ENCODE measurements around the gene SPSB3. TPM values are rescaled to one million over a fixed set of nuclear protein-coding genes. Genes with fewer than 3 reads are reported as not detected.

SPSB3 gene
- total and polyA plus RNA-seq, 9 of the 15 experiments (the other 6 are each of a cell fraction or from before 2014, with no cell fraction given), result 0.39 to 37.4 (median 7.1) TPM

DNA sequence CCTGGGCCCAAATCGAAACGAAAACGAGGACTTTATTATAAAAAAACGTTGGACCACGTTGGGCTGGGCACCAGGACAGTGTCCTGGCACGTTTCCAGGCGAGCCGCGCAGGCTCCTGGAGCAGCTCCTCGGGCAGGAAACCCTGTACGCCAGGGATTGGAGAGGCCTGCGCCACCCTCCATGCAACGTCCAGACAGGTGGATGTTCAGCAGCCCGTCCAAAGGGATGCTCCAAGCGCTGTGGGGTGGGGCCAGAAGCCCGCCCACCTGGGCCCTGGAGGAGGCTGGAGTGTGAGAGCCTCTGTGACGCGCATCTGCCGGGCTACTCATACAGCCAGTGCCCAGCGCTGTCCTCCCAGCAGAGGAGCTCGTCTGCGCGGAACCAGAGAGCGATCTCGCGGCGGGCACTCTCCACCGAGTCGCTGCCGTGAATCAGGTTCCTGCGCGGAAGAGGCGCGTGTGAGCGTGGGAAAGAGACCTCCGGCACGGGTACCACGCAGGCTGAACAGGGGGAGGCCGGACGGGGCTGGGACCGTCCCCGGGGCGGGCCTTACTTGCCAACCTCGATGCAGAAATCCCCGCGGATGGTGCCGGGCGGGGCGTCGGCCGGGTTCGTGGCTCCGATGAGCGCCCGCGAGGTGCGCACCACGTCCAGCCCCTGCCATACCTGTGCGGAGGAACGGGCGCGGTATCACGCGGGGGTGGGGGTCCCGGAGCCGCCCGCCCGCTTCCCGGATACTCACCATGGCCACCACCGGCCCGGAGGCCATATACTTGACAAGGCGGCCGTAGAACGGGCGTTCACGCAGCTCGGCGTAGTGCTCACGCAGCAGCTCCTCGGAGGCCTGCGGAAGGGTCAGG lies 11.8 kb downstream of the SPSB3 start (continued):
- TF ChIP-seq, protein P1, sequence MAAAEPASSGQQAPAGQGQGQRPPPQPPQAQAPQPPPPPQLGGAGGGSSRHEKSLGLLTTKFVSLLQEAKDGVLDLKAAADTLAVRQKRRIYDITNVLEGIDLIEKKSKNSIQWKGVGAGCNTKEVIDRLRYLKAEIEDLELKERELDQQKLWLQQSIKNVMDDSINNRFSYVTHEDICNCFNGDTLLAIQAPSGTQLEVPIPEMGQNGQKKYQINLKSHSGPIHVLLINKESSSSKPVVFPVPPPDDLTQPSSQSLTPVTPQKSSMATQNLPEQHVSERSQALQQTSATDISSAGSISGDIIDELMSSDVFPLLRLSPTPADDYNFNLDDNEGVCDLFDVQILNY (CRISPR knock-in tag; IDR thresholded peaks at IDR 0.05), result no peak
- TF ChIP-seq HCFC1 (IDR thresholded peaks at IDR 0.05; ENCODE audit: low read depth, low read length) (no peak), POLR3G (IDR thresholded peaks at IDR 0.05; ENCODE audit: extremely low read depth, insufficient read length, insufficient replicate concordance) (no peak), ZFPM2 (CRISPR knock-in tag; IDR thresholded peaks at IDR 0.05) (no peak), HDAC8 (tag; IDR thresholded peaks at IDR 0.05) (no peak), TFAP4 (CRISPR knock-in tag; IDR thresholded peaks at IDR 0.05; ENCODE audit: borderline replicate concordance) (peak; percentile 42), CAMTA2 (CRISPR knock-in tag; conservative IDR thresholded peaks at IDR 0.05) (0 out of 2 replicates have a peak, but pooled peaks have one; percentile 52), POLR2G (IDR thresholded peaks at IDR 0.05; ENCODE audit: low read depth, low read length) (peak; percentile 77), POLR2A (conservative IDR thresholded peaks at IDR 0.05) (peak; percentile 63), WHSC1 (IDR thresholded peaks at IDR 0.05; ENCODE audit: low read length) (no peak), ZNF57 (CRISPR knock-in tag; IDR thresholded peaks at IDR 0.05) (no peak), ZBTB7A (IDR thresholded peaks at IDR 0.05; ENCODE audit: borderline replicate concordance, control insufficient read depth, low read depth, low read length) (no peak), XRCC5 (IDR thresholded peaks at IDR 0.05; ENCODE audit: low read depth, low read length) (no peak), MTA1 (IDR thresholded peaks at IDR 0.05; ENCODE audit: borderline replicate concordance) (no peak), XRCC3 (IDR thresholded peaks at IDR 0.05) (no peak), ZNF778 (CRISPR knock-in tag; IDR thresholded peaks at IDR 0.05) (no peak), TRIM28 (IDR thresholded peaks at IDR 0.05) (no peak), ETS2 (tag; IDR thresholded peaks at IDR 0.05; ENCODE audit: borderline replicate concordance, poor library complexity, severe bottlenecking) (no peak), ZFP30 (CRISPR knock-in tag; IDR thresholded peaks at IDR 0.05; ENCODE audit: borderline replicate concordance) (no peak), TOE1 (IDR thresholded peaks at IDR 0.05; ENCODE audit: borderline replicate concordance) (peak; percentile 46; the same call in 1 of the 2 replicates), TOE1 (CRISPR knock-in tag; IDR thresholded peaks at IDR 0.05; ENCODE audit: borderline replicate concordance, low read depth) (no peak), RB1 (IDR thresholded peaks at IDR 0.05; ENCODE audit: low read depth) (no peak), SMARCA4 (IDR thresholded peaks at IDR 0.05) (no peak), U2AF1 (optimal IDR thresholded peaks at IDR 0.05; ENCODE audit: low read depth, low read length) (peak; percentile 32), SRSF3 (IDR thresholded peaks at IDR 0.05; ENCODE audit: insufficient read depth, low read length) (no peak), ZNF263 (CRISPR knock-in tag; IDR thresholded peaks at IDR 0.05; ENCODE audit: borderline replicate concordance) (no peak), TCF7 (IDR thresholded peaks at IDR 0.05; ENCODE audit: borderline replicate concordance) (no peak)
- TF ChIP-seq, protein P2, sequence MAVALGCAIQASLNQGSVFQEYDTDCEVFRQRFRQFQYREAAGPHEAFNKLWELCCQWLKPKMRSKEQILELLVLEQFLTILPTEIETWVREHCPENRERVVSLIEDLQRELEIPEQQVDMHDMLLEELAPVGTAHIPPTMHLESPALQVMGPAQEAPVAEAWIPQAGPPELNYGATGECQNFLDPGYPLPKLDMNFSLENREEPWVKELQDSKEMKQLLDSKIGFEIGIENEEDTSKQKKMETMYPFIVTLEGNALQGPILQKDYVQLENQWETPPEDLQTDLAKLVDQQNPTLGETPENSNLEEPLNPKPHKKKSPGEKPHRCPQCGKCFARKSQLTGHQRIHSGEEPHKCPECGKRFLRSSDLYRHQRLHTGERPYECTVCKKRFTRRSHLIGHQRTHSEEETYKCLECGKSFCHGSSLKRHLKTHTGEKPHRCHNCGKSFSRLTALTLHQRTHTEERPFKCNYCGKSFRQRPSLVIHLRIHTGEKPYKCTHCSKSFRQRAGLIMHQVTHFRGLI (CRISPR knock-in tag; IDR thresholded peaks at IDR 0.05), result no peak

Measured in K562 (cell line).